ENCODE data around the gene AKAIN1.

Gene AKAIN1

DNA sequence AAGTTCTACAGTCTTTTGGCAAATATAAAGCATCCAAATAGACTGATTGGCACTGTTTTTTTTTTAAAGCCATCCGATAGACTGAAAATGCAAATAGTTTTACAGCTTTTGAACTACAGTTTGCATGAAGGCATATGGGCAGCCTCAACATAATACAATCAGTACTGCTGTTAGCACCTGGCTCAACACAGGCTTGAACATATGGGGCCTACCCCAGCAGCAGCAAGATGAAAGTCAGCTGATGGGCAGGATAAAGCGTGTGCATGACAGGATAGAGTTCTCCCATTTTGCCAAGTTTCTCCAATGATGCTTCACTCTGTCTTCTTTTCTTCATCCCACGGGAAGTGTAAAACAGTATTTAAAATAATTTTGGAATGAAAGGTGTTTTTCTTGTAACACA is 1.3 kb upstream of the AKAIN1 start:
- Histone ChIP-seq H3K4me3 (no peak overlapping the region), H3K9ac (ENCODE audit: insufficient read length) (no peak overlapping the region), H3K27ac (no peak overlapping the region), H3K9me3 (ENCODE audit: low read depth, low read length) (no peaks in the 10 kb centered on the region), H3K36me3 (ENCODE audit: insufficient read depth, low read length) (no peaks in the 10 kb centered on the region)
- no peak for DNase-seq (ENCODE audit: low read depth, low spot score)
- no peak for TF ChIP-seq FOXP2 (optimal IDR thresholded peaks at IDR 0.05; ENCODE audit: control extremely low read depth, extremely low read length, insufficient read depth)
- no peak for TF ChIP-seq POLR2AphosphoS5 (IDR thresholded peaks at IDR 0.05; ENCODE audit: borderline replicate concordance, low read depth, low read length)
- no peak for TF ChIP-seq EZH2 (IDR thresholded peaks at IDR 0.05)

DNA sequence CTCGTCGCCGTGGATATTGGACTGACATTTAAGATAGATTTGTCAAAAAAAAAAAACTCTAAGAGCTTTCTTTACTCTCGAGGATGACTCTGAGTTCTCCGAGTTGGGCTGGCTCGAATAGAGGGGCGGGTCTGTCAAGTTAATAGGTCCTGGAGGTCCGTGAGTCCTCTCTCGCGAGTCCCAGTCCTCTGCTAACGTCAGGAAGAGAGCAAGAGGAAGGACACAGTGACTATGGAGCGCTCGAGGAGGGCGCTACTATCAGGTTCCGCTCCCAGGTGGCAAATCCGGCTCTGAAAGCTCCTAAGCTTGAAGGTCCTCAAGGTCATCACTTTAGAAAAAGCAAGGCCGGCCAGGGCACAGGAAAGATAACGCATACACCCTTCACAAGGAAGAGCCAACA is 404 bp upstream of the AKAIN1 start:
- no peak for DNase-seq (ENCODE audit: low read depth, low spot score)
- H3K36me3 ChIP-seq (ENCODE audit: insufficient read depth, low read length) = no peaks in the 10 kb centered on the region

DNA sequence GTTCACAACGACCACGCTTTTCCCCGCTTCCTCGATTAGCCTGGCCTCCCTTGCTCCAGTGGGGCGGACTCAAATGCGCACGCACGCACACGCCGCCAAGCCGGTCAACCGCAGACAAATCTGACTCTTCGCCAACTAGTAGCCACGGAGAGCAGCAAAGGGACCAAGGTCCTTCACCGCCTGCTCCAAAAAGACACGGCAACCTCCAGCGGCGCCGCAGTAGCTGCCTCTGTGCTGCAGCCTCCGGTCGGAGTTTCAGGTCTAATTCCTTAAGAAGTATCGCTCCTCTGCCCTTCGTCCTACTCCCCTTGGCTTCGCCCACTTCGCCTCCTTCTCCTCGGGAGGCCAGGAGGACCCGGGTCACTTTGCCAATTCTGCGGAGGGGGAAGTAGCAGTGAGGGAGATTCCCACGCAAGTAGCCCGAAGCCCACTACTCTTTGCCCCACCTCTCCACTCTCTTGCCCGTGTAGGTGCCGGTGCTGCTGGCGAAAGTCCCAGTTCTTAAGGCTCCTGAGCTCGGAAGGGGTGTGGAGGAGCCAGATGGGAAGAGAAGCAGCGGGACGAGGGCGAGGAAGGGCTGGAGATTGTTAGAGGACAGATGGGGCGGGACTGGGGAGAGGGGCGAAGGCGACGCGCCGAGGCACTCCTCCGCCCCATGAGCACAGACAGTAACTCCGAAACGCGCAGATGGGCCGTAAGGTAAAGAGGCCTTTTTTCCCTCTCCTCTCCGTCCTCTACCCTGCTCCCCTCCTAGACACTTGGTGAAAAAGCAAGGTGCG is 615 bp downstream of the AKAIN1 start:
- no peak overlapping the region for H3K9ac ChIP-seq (ENCODE audit: insufficient read length)
- no peak overlapping the region for H3K4me3 ChIP-seq
- no peaks in the 10 kb centered on the region for H3K36me3 ChIP-seq (ENCODE audit: insufficient read depth, low read length)
- H3K9me3 ChIP-seq (ENCODE audit: low read depth, low read length) = no peaks in the 10 kb centered on the region
- TF ChIP-seq FOXP2 (optimal IDR thresholded peaks at IDR 0.05; ENCODE audit: control extremely low read depth, extremely low read length, insufficient read depth) = no peak
- no peak overlapping the region for H3K27ac ChIP-seq
- no peak for DNase-seq (ENCODE audit: low read depth, low spot score)

More for the DNA sequence above, 404 bp upstream of the AKAIN1 start:
- Histone ChIP-seq H3K9ac (ENCODE audit: insufficient read length) (no peak overlapping the region), H3K27ac (no peak overlapping the region), H3K4me3 (no peak overlapping the region), H3K9me3 (ENCODE audit: low read depth, low read length) (no peaks in the 10 kb centered on the region)
- TF ChIP-seq POLR2AphosphoS5 (IDR thresholded peaks at IDR 0.05; ENCODE audit: borderline replicate concordance, low read depth, low read length) (no peak), EZH2 (IDR thresholded peaks at IDR 0.05) (no peak), FOXP2 (optimal IDR thresholded peaks at IDR 0.05; ENCODE audit: control extremely low read depth, extremely low read length, insufficient read depth) (no peak)

DNA sequence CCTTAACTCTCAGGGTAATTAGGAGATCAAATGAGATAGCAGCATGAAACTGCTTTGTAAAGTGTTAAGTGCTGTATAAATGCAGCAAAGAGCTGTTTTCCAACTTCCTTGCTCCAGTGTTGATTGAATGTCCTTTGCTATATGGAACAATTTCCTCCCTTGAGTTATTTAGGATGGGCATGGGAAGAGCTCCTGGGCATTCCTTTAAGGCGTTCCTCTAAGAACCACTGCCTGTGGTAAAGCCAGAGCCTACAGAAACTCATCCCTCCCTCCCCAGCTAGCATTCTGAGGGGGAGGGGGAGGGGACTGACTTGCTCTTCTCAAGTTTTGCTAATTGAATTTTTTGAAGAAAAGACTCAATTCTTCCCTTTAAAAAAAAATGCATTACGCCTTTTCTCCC is 1.4 kb downstream of the AKAIN1 start:
- no peak overlapping the region for H3K4me3 ChIP-seq
- no peak overlapping the region for H3K27ac ChIP-seq
- H3K36me3 ChIP-seq (ENCODE audit: insufficient read depth, low read length) = no peaks in the 10 kb centered on the region
- H3K9me3 ChIP-seq (ENCODE audit: low read depth, low read length) = no peaks in the 10 kb centered on the region
- no peak for DNase-seq (ENCODE audit: low read depth, low spot score)
- no peak overlapping the region for H3K9ac ChIP-seq (ENCODE audit: insufficient read length)
- TF ChIP-seq POLR2AphosphoS5 (IDR thresholded peaks at IDR 0.05; ENCODE audit: borderline replicate concordance, low read depth, low read length) = no peak
- no peak for TF ChIP-seq FOXP2 (optimal IDR thresholded peaks at IDR 0.05; ENCODE audit: control extremely low read depth, extremely low read length, insufficient read depth)
- no peak for TF ChIP-seq EZH2 (IDR thresholded peaks at IDR 0.05)

DNA sequence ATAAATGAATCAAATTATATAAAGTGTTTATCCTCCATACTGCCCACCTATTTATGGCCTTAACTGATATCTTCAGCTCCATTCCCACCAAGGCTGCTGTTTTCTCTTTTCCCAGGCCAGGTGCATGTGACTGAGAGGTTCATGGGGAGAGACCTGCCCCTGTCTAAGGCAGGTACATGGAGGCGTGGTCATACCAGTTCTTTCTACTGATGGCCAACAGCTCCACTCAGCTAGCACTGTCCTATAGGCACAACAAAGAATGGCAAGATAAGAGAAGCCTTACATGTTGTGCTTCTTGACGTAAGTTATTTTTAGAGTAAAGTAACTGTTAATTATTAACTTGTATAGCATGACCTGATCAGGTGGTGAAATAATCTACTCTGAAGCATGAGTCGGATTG is 16.8 kb downstream of the AKAIN1 start:
- TF ChIP-seq POLR2AphosphoS5 (IDR thresholded peaks at IDR 0.05; ENCODE audit: borderline replicate concordance, low read depth, low read length) (no peak), FOXP2 (optimal IDR thresholded peaks at IDR 0.05; ENCODE audit: control extremely low read depth, extremely low read length, insufficient read depth) (no peak), EZH2 (IDR thresholded peaks at IDR 0.05) (no peak)
- no peak overlapping the region for H3K27ac ChIP-seq

DNA sequence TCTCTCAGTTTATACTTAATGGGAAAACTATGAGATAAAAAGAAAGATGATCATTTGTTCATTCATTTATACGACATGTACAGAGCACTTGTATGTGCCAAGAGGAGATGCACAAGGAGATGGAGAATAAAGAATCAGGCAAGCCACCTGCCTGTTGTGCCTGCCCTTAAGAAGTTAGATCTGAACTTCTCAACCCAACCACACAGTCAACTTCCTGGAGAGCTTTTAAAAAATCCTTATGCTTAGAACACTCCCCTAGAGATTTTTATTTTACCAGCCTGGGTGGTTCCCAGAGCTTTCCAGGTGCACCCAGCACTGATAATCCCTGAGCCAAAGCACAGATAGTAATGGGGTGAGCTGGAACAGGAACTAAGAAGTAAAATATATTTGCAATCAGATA is 18.5 kb downstream of the AKAIN1 start:
- TF ChIP-seq FOXP2 (optimal IDR thresholded peaks at IDR 0.05; ENCODE audit: control extremely low read depth, extremely low read length, insufficient read depth) = no peak
- TF ChIP-seq POLR2AphosphoS5 (IDR thresholded peaks at IDR 0.05; ENCODE audit: borderline replicate concordance, low read depth, low read length) = no peak
- no peak for TF ChIP-seq EZH2 (IDR thresholded peaks at IDR 0.05)
- no peaks in the 10 kb centered on the region for H3K9me3 ChIP-seq (ENCODE audit: low read depth, low read length)
- H3K36me3 ChIP-seq (ENCODE audit: insufficient read depth, low read length) = no peaks in the 10 kb centered on the region
- DNase-seq (ENCODE audit: low read depth, low spot score) = no peak
- no peak overlapping the region for H3K9ac ChIP-seq (ENCODE audit: insufficient read length)
- H3K27ac ChIP-seq = no peak overlapping the region
- H3K4me3 ChIP-seq = no peak overlapping the region

More for the DNA sequence above, 16.8 kb downstream of the AKAIN1 start:
- Histone ChIP-seq H3K4me3 (no peak overlapping the region), H3K36me3 (ENCODE audit: insufficient read depth, low read length) (no peaks in the 10 kb centered on the region), H3K9me3 (ENCODE audit: low read depth, low read length) (no peaks in the 10 kb centered on the region), H3K9ac (ENCODE audit: insufficient read length) (no peak overlapping the region)
- no peak for DNase-seq (ENCODE audit: low read depth, low spot score)

DNA sequence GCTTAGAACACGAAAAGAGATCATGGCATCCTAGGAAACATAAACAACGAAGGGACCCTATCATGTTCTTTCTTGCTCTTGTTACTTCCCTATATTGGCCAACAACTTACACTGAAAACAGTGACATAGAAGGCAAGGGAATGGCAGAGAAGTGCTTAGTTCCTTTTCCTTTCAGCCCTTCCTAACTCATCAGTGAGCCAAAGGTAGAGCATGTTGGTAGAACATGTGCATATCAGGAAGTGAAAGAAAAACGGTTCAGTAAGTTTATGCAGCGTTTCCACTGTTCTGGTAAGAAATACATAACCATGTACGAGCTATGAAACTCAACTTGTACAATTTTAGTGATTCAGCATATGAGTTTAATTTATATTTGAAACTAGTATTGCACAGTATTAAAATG is 21.7 kb downstream of the AKAIN1 start:
- no peaks in the 10 kb centered on the region for H3K9me3 ChIP-seq (ENCODE audit: low read depth, low read length)
- TF ChIP-seq POLR2AphosphoS5 (IDR thresholded peaks at IDR 0.05; ENCODE audit: borderline replicate concordance, low read depth, low read length) (no peak), EZH2 (IDR thresholded peaks at IDR 0.05) (no peak), FOXP2 (optimal IDR thresholded peaks at IDR 0.05; ENCODE audit: control extremely low read depth, extremely low read length, insufficient read depth) (no peak)
- H3K36me3 ChIP-seq (ENCODE audit: insufficient read depth, low read length) = no peaks in the 10 kb centered on the region
- H3K9ac ChIP-seq (ENCODE audit: insufficient read length) = no peak overlapping the region
- no peak for DNase-seq (ENCODE audit: low read depth, low spot score)
- no peak overlapping the region for H3K27ac ChIP-seq
- H3K4me3 ChIP-seq = no peak overlapping the region

DNA sequence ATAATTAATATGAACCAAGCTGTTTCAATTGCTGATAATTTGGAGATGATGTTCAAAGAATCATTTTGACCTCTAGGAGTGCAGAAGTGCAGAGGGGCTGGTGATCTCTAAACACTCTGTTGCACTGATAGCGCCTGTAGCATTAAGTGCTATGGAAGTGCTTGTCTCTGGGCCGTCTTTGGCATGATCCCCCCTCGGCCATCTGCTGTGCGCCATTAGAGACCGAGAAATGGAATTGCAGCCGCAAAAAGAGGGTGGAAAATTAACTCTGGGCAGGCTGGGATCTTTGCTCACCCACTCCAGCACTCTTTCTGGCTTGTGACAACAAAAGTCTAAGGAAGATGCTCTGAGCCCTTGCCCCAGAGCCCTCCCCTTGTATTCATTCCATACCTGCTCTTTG is 23.4 kb downstream of the AKAIN1 start:
- no peaks in the 10 kb centered on the region for H3K36me3 ChIP-seq (ENCODE audit: insufficient read depth, low read length)
- no peaks in the 10 kb centered on the region for H3K9me3 ChIP-seq (ENCODE audit: low read depth, low read length)
- H3K4me3 ChIP-seq = no peak overlapping the region
- no peak overlapping the region for H3K27ac ChIP-seq
- H3K9ac ChIP-seq (ENCODE audit: insufficient read length) = no peak overlapping the region
- DNase-seq (ENCODE audit: low read depth, low spot score) = no peak
- no peak for TF ChIP-seq POLR2AphosphoS5 (IDR thresholded peaks at IDR 0.05; ENCODE audit: borderline replicate concordance, low read depth, low read length)
- no peak for TF ChIP-seq EZH2 (IDR thresholded peaks at IDR 0.05)
- TF ChIP-seq FOXP2 (optimal IDR thresholded peaks at IDR 0.05; ENCODE audit: control extremely low read depth, extremely low read length, insufficient read depth) = no peak

DNA sequence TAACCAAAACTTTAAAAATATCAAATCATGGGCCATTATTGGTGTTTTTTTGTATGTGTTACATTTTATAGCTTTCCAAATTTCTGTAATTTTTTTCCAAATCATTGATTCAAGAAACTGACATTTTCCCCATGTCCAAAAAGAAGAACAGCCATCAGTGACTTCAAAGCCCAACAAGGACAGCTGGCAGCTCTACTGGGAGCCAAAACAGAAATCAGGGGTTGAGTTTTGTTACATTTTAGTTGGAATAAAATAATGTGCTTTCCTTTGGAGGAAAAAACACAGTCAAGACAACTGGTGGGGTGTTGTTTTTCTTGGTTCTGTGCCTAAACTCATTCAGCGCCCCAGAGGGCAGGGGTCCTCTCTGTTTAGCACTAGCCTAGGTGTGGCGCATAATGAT is 23.8 kb downstream of the AKAIN1 start:
- Histone ChIP-seq H3K4me3 (no peak overlapping the region), H3K36me3 (ENCODE audit: insufficient read depth, low read length) (no peaks in the 10 kb centered on the region), H3K27ac (no peak overlapping the region), H3K9me3 (ENCODE audit: low read depth, low read length) (no peaks in the 10 kb centered on the region), H3K9ac (ENCODE audit: insufficient read length) (no peak overlapping the region)
- TF ChIP-seq FOXP2 (optimal IDR thresholded peaks at IDR 0.05; ENCODE audit: control extremely low read depth, extremely low read length, insufficient read depth) = no peak
- no peak for TF ChIP-seq POLR2AphosphoS5 (IDR thresholded peaks at IDR 0.05; ENCODE audit: borderline replicate concordance, low read depth, low read length)
- TF ChIP-seq EZH2 (IDR thresholded peaks at IDR 0.05) = no peak
- no peak for DNase-seq (ENCODE audit: low read depth, low spot score)

Measured in SK-N-MC (cell line).